Endodermal cell (in vitro differentiated cells): ENCODE data around the gene EYA3. TPM values are rescaled to one million over a fixed set of nuclear protein-coding genes. Genes with fewer than 3 reads are reported as not detected.
"Not testable (repeated sequence)": the region's sequence is repeated elsewhere in the genome, so short reads cannot be mapped to it uniquely, and the experiment has no call there.

ENCODE experiments used
- DNase-seq: peaks from one replicate; pipeline ENCODE4 v3.0.0-alpha.2; 2017
- H3K27ac ChIP-seq: 2 replicates; pipeline ENCODE4 v1.5.1; 2013; ENCODE audit warnings: mild to moderate bottlenecking, low read depth, low read length, moderate library complexity
- H3K27me3 ChIP-seq: 2 replicates; pipeline ENCODE4 v1.6.1; 2013; ENCODE audit warnings: mild to moderate bottlenecking, low read length, moderate library complexity; ENCODE audit not compliant: insufficient read depth, control insufficient read depth, poor library complexity, severe bottlenecking
- H3K36me3 ChIP-seq: 2 replicates; pipeline ENCODE4 v1.7.0; 2013; ENCODE audit warnings: mild to moderate bottlenecking, low read length, moderate library complexity; ENCODE audit not compliant: control insufficient read depth, insufficient read depth
- H3K4me1 ChIP-seq: one replicate; pipeline ENCODE4 v1.7.0; 2013; ENCODE audit warnings: low read length; ENCODE audit not compliant: control insufficient read depth, insufficient read depth
- H3K4me3 ChIP-seq: 2 replicates; pipeline ENCODE4 v1.5.1; 2013; ENCODE audit warnings: mild to moderate bottlenecking, low read length, moderate library complexity
- H3K9ac ChIP-seq: 2 replicates; pipeline ENCODE4 v1.6.1; 2013; ENCODE audit warnings: mild to moderate bottlenecking, low read length, moderate library complexity; ENCODE audit not compliant: poor library complexity, severe bottlenecking; ENCODE audit errors: extremely low read depth
- H3K9me3 ChIP-seq: 2 replicates; pipeline ENCODE4 v1.6.1; 2013; ENCODE audit warnings: mild to moderate bottlenecking, low read length, moderate library complexity; ENCODE audit not compliant: control insufficient read depth
- H3K27ac Mint-ChIP-seq: 2 replicates; pipeline ENCODE4 v1.8.0; 2020; ENCODE audit warnings: mixed read lengths
- H3K27me3 Mint-ChIP-seq: 2 replicates; pipeline ENCODE4 v1.8.0; 2021; ENCODE audit warnings: mild to moderate bottlenecking, mixed read lengths; ENCODE audit not compliant: insufficient read depth
- H3K36me3 Mint-ChIP-seq: 2 replicates; pipeline ENCODE4 v1.8.0; 2020; ENCODE audit warnings: low read depth, mixed read lengths
- H3K4me1 Mint-ChIP-seq: 2 replicates; pipeline ENCODE4 v1.8.0; 2020; ENCODE audit warnings: mixed read lengths
- H3K4me3 Mint-ChIP-seq: 2 replicates; pipeline ENCODE4 v1.8.0; 2020; ENCODE audit warnings: mild to moderate bottlenecking, moderate library complexity, mixed read lengths
- H3K9me3 Mint-ChIP-seq: 2 replicates; pipeline ENCODE4 v1.8.0; 2020; ENCODE audit warnings: mild to moderate bottlenecking, mixed read lengths
- WGBS, 2 experiments: methylation state at CpG; one replicate each; pipeline versions ENCODE4 v1.1.5 to v1.1.7; 2013; ENCODE audit warnings: missing lambda C conversion rate in 2 of 2, mixed read lengths in 1 of 2; ENCODE audit not compliant: insufficient coverage in 1 of 2, insufficient read length in 1 of 2; 5-methylcytosine and 5-hydroxymethylcytosine counted together
- total RNA-seq, 2 donors: library from RNA; stranded (reverse); fragmentation: NEBNext Ultra II Directional in 1 of 2; extraction: Animal tissue kit (Norgen Biotek cat#: 25700) in 1 of 2; gene quantifications; 2 replicates in 1 of 2; 3 replicates in 1 of 2; pipeline ENCODE4 v1.2.1, GENCODE V29; 2021
- TF ChIP-seq, protein P1 (sequence below): fragments of 200-600 bp; sonication (generic); conservative IDR thresholded peaks from 2 replicates; pipeline ENCODE4 v1.5.0; 2021; ENCODE audit warnings: antibody characterized with exemption, mild to moderate bottlenecking

Gene EYA3
- total RNA-seq, 2 donors from 2014 or later, result 29.3 to 32.8 TPM

DNA sequence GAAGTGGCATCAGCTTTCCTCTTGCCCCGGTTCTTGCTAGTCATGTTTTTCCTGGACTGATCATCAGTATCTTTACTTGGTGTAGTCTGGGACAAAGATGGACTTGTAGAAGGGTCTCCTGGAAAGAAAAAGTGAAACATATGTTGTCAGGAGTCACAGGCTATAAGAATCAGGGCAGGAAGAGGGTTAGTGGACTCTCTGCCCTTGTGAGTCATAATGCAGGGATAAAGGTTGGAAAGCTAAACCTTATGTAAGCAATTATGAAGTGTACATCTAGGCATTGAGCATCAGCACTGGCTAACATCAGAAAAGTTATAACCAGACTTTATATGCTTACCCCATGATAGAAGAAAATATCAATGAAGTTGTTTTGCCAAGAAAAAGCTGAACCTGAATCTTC lies 77.4 kb downstream of the EYA3 start:
- Mint-ChIP-seq H3K9me3 (no peaks in the 10 kb centered on the region), H3K27me3 (no peaks in the 10 kb centered on the region), H3K4me1 (no peaks in the 10 kb centered on the region), H3K27ac (no peak overlapping the region), H3K4me3 (no peak overlapping the region), H3K36me3 (peaks cover 47% of the 10 kb centered on the region)
- H3K36me3 ChIP-seq, result peaks cover 62% of the 10 kb centered on the region
- no peak overlapping the region for H3K4me3 ChIP-seq
- no peak overlapping the region for H3K9ac ChIP-seq
- no peak overlapping the region for H3K27ac ChIP-seq
- no peak for DNase-seq
- 96 to 100% methylated on average over 1 of the region's 1 CpG for WGBS, 2 experiments
- no peaks in the 10 kb centered on the region for H3K9me3 ChIP-seq
- H3K27me3 ChIP-seq, result no peaks in the 10 kb centered on the region
- no peaks in the 10 kb centered on the region for H3K4me1 ChIP-seq
- TF ChIP-seq, protein P1, sequence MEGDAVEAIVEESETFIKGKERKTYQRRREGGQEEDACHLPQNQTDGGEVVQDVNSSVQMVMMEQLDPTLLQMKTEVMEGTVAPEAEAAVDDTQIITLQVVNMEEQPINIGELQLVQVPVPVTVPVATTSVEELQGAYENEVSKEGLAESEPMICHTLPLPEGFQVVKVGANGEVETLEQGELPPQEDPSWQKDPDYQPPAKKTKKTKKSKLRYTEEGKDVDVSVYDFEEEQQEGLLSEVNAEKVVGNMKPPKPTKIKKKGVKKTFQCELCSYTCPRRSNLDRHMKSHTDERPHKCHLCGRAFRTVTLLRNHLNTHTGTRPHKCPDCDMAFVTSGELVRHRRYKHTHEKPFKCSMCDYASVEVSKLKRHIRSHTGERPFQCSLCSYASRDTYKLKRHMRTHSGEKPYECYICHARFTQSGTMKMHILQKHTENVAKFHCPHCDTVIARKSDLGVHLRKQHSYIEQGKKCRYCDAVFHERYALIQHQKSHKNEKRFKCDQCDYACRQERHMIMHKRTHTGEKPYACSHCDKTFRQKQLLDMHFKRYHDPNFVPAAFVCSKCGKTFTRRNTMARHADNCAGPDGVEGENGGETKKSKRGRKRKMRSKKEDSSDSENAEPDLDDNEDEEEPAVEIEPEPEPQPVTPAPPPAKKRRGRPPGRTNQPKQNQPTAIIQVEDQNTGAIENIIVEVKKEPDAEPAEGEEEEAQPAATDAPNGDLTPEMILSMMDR, result no peak

DNA sequence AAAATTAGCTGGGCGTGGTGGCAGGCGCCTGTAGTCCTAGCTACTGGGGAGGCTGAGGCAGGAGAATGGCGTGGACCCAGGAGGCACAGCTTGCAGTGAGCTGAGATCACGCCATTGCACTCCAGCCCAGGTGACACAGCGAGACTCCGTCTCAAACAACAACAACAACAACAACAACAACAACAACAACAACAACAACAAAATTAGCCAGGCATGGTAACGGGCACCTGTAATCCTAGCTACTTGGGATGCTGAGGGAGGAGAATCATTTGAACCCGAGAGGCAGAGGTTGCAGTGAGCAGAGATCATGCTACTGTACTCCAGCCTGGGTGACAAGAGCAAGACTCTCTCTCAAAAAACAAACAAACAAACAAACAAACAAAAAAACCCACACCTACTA lies 85.3 kb downstream of the EYA3 start:
- not testable (repeated sequence) for H3K9me3 ChIP-seq, H3K9me3 Mint-ChIP-seq, H3K27ac ChIP-seq, H3K27me3 Mint-ChIP-seq, H3K9ac ChIP-seq, H3K27me3 ChIP-seq, DNase-seq, H3K4me3 Mint-ChIP-seq, H3K4me3 ChIP-seq, H3K27ac Mint-ChIP-seq, H3K4me1 ChIP-seq, H3K4me1 Mint-ChIP-seq
- 67 to 96% methylated on average over 1 to 8 of the region's 8 CpGs for WGBS, 2 experiments
- peaks cover 45% of the 10 kb centered on the region for H3K36me3 Mint-ChIP-seq
- H3K36me3 ChIP-seq, result peaks cover 52% of the 10 kb centered on the region

DNA sequence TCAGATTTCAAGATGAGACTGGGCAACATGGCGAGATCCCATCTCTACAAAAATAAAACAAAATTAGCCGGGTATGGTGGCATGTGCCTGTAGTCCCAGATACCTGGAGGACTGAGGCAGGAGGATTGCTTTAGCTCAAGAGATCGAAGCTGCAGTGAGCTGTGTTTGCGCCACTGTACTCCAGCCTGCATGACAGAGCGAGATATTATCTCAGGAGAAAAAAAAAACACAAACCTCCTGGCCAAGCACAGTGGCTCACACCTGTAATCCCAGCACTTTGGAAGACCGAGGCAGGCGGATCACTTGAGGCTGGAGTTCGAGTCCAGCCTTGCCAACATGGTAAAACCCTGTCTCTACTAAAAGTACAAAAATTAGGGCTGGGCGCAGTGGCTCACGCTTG lies 85.8 kb downstream of the EYA3 start:
- WGBS, 2 experiments, result 98 to 100% methylated on average over 6 to 10 of the region's 10 CpGs
- Mint-ChIP-seq H3K4me1 (no peaks in the 10 kb centered on the region), H3K4me3 (no peak overlapping the region), H3K27me3 (no peaks in the 10 kb centered on the region), H3K9me3 (no peaks in the 10 kb centered on the region), H3K36me3 (peaks cover 45% of the 10 kb centered on the region), H3K27ac (no peak overlapping the region)
- peaks cover 57% of the 10 kb centered on the region for H3K36me3 ChIP-seq
- no peaks in the 10 kb centered on the region for H3K27me3 ChIP-seq
- no peaks in the 10 kb centered on the region for H3K9me3 ChIP-seq
- TF ChIP-seq, protein P1, result no peak
- H3K4me3 ChIP-seq, result no peak overlapping the region
- no peak overlapping the region for H3K27ac ChIP-seq
- H3K4me1 ChIP-seq, result no peaks in the 10 kb centered on the region
- DNase-seq, result no peak
- no peak overlapping the region for H3K9ac ChIP-seq

DNA sequence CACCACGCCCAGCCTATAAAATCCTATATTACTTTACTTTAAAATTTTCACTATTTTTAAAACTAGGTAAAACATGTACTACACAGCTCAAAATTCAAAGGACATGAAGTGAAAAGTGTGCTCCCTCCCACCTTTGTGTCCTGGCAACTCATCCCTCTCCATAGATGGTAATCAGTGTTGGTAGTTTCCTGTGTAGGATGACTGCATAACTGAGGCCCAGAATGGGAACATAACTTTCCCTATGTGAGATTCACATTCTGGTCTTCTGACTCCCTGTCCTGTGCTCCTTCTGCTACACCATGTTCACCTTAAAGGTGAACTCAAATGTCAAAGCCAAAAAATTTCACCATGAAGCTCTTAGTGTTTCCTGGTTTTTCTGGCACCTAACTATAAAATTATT lies 89.4 kb downstream of the EYA3 start:
- no peak overlapping the region for H3K4me3 Mint-ChIP-seq
- H3K36me3 ChIP-seq, result peaks cover 64% of the 10 kb centered on the region
- TF ChIP-seq, protein P1, result no peak
- H3K9me3 ChIP-seq, result no peaks in the 10 kb centered on the region
- no peaks in the 10 kb centered on the region for H3K27me3 Mint-ChIP-seq
- H3K4me1 Mint-ChIP-seq, result no peaks in the 10 kb centered on the region
- no peak overlapping the region for H3K27ac Mint-ChIP-seq
- no peak overlapping the region for H3K4me3 ChIP-seq
- no peak overlapping the region for H3K9ac ChIP-seq
- H3K27ac ChIP-seq, result no peak overlapping the region
- no peak for DNase-seq
- WGBS, 2 experiments, result 40 to 44% methylated on average over 1 of the region's 1 CpG
- H3K36me3 Mint-ChIP-seq, result peaks cover 51% of the 10 kb centered on the region
- H3K27me3 ChIP-seq, result no peaks in the 10 kb centered on the region
- no peaks in the 10 kb centered on the region for H3K9me3 Mint-ChIP-seq
- H3K4me1 ChIP-seq, result no peaks in the 10 kb centered on the region

DNA sequence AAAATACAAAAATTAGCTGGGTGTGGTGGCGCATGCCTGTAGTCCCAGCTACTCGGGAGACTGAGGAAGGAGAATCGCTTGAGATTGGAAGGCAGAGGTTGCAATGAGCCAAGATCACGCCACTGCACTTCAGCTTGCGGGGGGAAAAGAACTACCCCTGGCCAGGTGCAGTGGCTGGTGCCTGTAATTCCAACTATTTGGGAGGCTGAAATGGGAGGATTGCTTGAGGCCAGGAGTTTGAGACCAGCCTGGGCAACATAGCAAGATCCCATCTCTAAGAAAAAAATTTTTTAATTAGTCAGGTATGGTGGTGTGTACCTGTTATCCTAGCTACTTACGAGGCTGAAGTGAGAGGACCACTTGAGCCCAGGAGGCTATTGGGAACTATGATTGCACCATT lies 93.9 kb downstream of the EYA3 start:
- not testable (repeated sequence) for H3K4me3 Mint-ChIP-seq, H3K27me3 Mint-ChIP-seq, H3K27me3 ChIP-seq, H3K4me3 ChIP-seq, H3K27ac ChIP-seq, DNase-seq, H3K4me1 ChIP-seq, H3K9me3 Mint-ChIP-seq, H3K27ac Mint-ChIP-seq, H3K4me1 Mint-ChIP-seq, H3K9ac ChIP-seq, H3K9me3 ChIP-seq
- 91 to 94% methylated on average over 5 to 6 of the region's 6 CpGs for WGBS, 2 experiments
- peaks cover 75% of the 10 kb centered on the region for H3K36me3 ChIP-seq
- peaks cover 66% of the 10 kb centered on the region for H3K36me3 Mint-ChIP-seq
